H1 (cell line): ENCODE results near the gene SPATA21. TPM values are rescaled to one million over a fixed set of nuclear protein-coding genes. Genes with fewer than 3 reads are reported as not detected.

Experiments
- CTCF ChIA-PET: fragments of 300-600 bp; sonication (Branson Sonifier 250); formaldehyde crosslinking; loops from one replicate; lab custom pipeline; 2021; ENCODE audit not compliant: partially characterized antibody; lab: Charles Lee
- POLR2A ChIA-PET: fragments of 300-600 bp; sonication (Branson Sonifier 250); formaldehyde crosslinking; loops from one replicate; lab custom pipeline; 2021; ENCODE audit warnings: inconsistent platforms; ENCODE audit not compliant: partially characterized antibody; lab: Charles Lee
- DNase-seq, 2 experiments: peaks; one replicate each; pipeline versions ENCODE4 v3.0.0 to v3.0.0-alpha.2; 2010 to 2022; ENCODE audit warnings: low spot score in 2 of 2, low read depth in 1 of 2, mixed read lengths in 1 of 2
- FAIRE-seq: peaks from 2 replicates; lab custom pipeline; 2011; peaks lifted over from hg19 to GRCh38; lab: Jason Lieb, UNC
- H2AFZ ChIP-seq: 2 replicates; pipeline ENCODE4 v1.8.1; 2012; ENCODE audit warnings: low read length, inconsistent platforms
- H2AK5ac ChIP-seq: 2 replicates; pipeline ENCODE4 v1.6.1; 2013; ENCODE audit warnings: low read depth, low read length
- H2BK120ac ChIP-seq: replicated peaks from 2 replicates; pipeline ENCODE3; 2013; ENCODE audit warnings: low read depth, low read length, inconsistent platforms
- H2BK12ac ChIP-seq: 2 replicates; pipeline ENCODE4 v1.6.1; 2013; ENCODE audit warnings: low read depth, low read length
- H2BK15ac ChIP-seq: 2 replicates; pipeline ENCODE4 v1.6.1; 2013; ENCODE audit warnings: low read length
- H2BK20ac ChIP-seq: 2 replicates; pipeline ENCODE4 v1.6.1; 2013; ENCODE audit warnings: low read length
- H2BK5ac ChIP-seq: 2 replicates; pipeline ENCODE4 v1.6.1; 2013; ENCODE audit warnings: low read depth, low read length
- H3K14ac ChIP-seq: 2 replicates; pipeline ENCODE4 v1.6.1; 2013; ENCODE audit warnings: inconsistent platforms; ENCODE audit not compliant: insufficient read length
- H3K18ac ChIP-seq: 2 replicates; pipeline ENCODE4 v1.6.1; 2013; ENCODE audit warnings: low read length; ENCODE audit errors: extremely low read depth
- H3K23ac ChIP-seq: 2 replicates; pipeline ENCODE4 v1.6.1; 2013; ENCODE audit warnings: inconsistent platforms; ENCODE audit not compliant: insufficient read length
- H3K23me2 ChIP-seq: 2 replicates; pipeline ENCODE4 v1.6.1; 2013; ENCODE audit warnings: low read depth, low read length
- H3K27ac ChIP-seq: 2 replicates; pipeline ENCODE4 v1.6.1; 2011; ENCODE audit warnings: low read depth, low read length, inconsistent platforms
- H3K27me3 ChIP-seq, 4 experiments: replicated peaks in 1 of 4; 1 replicate in 1 of 4; 2 replicates in 3 of 4; pipeline versions ENCODE4 v1.6.1 to v1.8.1; 2011 to 2013; ENCODE audit warnings: low read length in 3 of 4, mild to moderate bottlenecking in 3 of 4, inconsistent platforms in 2 of 4, mixed read lengths in 2 of 4, moderate library complexity in 1 of 4; ENCODE audit not compliant: control insufficient read depth in 3 of 4, insufficient read depth in 3 of 4; ENCODE audit errors: extremely low read depth in 1 of 4
- H3K36me3 ChIP-seq, 4 experiments: 2 replicates each; pipeline versions ENCODE4 v1.6.1 to v1.8.1; 2011 to 2013; ENCODE audit warnings: mild to moderate bottlenecking in 4 of 4, low read length in 3 of 4, moderate library complexity in 2 of 4, control low read depth in 1 of 4, inconsistent platforms in 1 of 4; ENCODE audit not compliant: insufficient read depth in 4 of 4, control insufficient read depth in 2 of 4
- H3K4ac ChIP-seq: replicated peaks from 2 replicates; pipeline ENCODE3; 2013; ENCODE audit warnings: low read length, low read depth, mixed read lengths, inconsistent platforms; ENCODE audit not compliant: insufficient read length
- H3K4me1 ChIP-seq, 4 experiments: replicated peaks in 1 of 4; 1 replicate in 1 of 4; 2 replicates in 3 of 4; pipeline versions ENCODE4 v1.6.1 to v1.8.1; 2011 to 2013; ENCODE audit warnings: low read length in 3 of 4, inconsistent platforms in 2 of 4, mixed read lengths in 1 of 4; ENCODE audit not compliant: insufficient read depth in 4 of 4, control insufficient read depth in 3 of 4
- H3K4me2 ChIP-seq, 2 experiments: 2 replicates each; pipeline versions ENCODE4 v1.6.1 to v1.8.1; 2011 to 2013; ENCODE audit warnings: low read depth in 2 of 2, low read length in 2 of 2, control low read depth in 1 of 2, inconsistent platforms in 1 of 2, mild to moderate bottlenecking in 1 of 2; ENCODE audit not compliant: insufficient read depth in 1 of 2
- H3K4me3 ChIP-seq, 4 experiments: fragments of 200-600, 300-600 bp in 1 of 4; sonication (generic), shearing (Covaris generic), sonication (Bioruptor Twin) in 1 of 4; 2 replicates each; pipeline versions ENCODE4 v1.5.1 to v1.8.1; 2011 to 2016; ENCODE audit warnings: low read length in 4 of 4, low read depth in 3 of 4, control low read depth in 2 of 4, inconsistent platforms in 2 of 4, mild to moderate bottlenecking in 2 of 4, mixed read lengths in 1 of 4, moderate library complexity in 1 of 4; ENCODE audit not compliant: insufficient read depth in 2 of 4; ENCODE audit errors: extremely low read depth in 1 of 4
- H3K56ac ChIP-seq: replicated peaks from 2 replicates; pipeline ENCODE3; 2013; ENCODE audit warnings: low read depth, mild to moderate bottlenecking, mixed read lengths, low read length, inconsistent platforms; ENCODE audit not compliant: insufficient read length
- H3K79me1 ChIP-seq: 2 replicates; pipeline ENCODE4 v1.6.1; 2013; ENCODE audit warnings: low read depth, low read length, control low read depth
- H3K79me2 ChIP-seq, 2 experiments: 2 replicates each; pipeline versions ENCODE4 v1.6.1 to v1.8.1; 2012 to 2013; ENCODE audit warnings: low read length in 2 of 2, mild to moderate bottlenecking in 2 of 2, inconsistent platforms in 1 of 2; ENCODE audit not compliant: insufficient read depth in 2 of 2, control insufficient read depth in 1 of 2
- H3K9ac ChIP-seq, 4 experiments: replicated peaks in 1 of 4; 1 replicate in 1 of 4; 2 replicates in 3 of 4; pipeline versions ENCODE4 v1.6.1 to v1.8.1; 2011 to 2013; ENCODE audit warnings: low read depth in 3 of 4, low read length in 3 of 4, control low read depth in 2 of 4, mild to moderate bottlenecking in 2 of 4, moderate library complexity in 2 of 4, inconsistent platforms in 1 of 4; ENCODE audit errors: extremely low read depth in 1 of 4
- H3K9me3 ChIP-seq, 2 experiments: 2 replicates each; pipeline versions ENCODE4 v1.6.1 to v1.8.1; 2012 to 2013; ENCODE audit warnings: mild to moderate bottlenecking in 2 of 2, moderate library complexity in 2 of 2, control low read depth in 1 of 2, inconsistent platforms in 1 of 2, low read depth in 1 of 2, low read length in 1 of 2, mixed read lengths in 1 of 2; ENCODE audit not compliant: insufficient read depth in 2 of 2
- H4K20me1 ChIP-seq, 2 experiments: replicated peaks in 1 of 2; 2 replicates each; pipeline versions ENCODE3 to v1.8.1; 2011 to 2013; ENCODE audit warnings: inconsistent platforms in 2 of 2, low read length in 2 of 2, mild to moderate bottlenecking in 1 of 2; ENCODE audit not compliant: insufficient read depth in 2 of 2, control insufficient read depth in 1 of 2
- H4K5ac ChIP-seq: 2 replicates; pipeline ENCODE4 v1.6.1; 2013; ENCODE audit warnings: low read length, low read depth, mixed read lengths, inconsistent platforms; ENCODE audit not compliant: insufficient read length
- H4K8ac ChIP-seq: 2 replicates; pipeline ENCODE4 v1.8.0; 2013; ENCODE audit warnings: mild to moderate bottlenecking, moderate library complexity, low read length, inconsistent platforms; ENCODE audit not compliant: insufficient read depth; ENCODE audit errors: extremely low read depth
- H4K91ac ChIP-seq: replicated peaks from 2 replicates; pipeline ENCODE3; 2013; ENCODE audit warnings: low read length, mixed read lengths, inconsistent platforms; ENCODE audit not compliant: insufficient read length
- CHD1 ChIP-seq: IDR thresholded peaks from 2 replicates; pipeline ENCODE4 v1.6.1; 2012; ENCODE audit warnings: low read depth, low read length, improper control_type of control experiment
- KDM5A ChIP-seq: fragments of 200-600 bp; IDR thresholded peaks from 2 replicates; pipeline ENCODE4 v1.7.1; 2012; ENCODE audit warnings: mild to moderate bottlenecking, low read length, inconsistent platforms, mixed read lengths
- SAP30 ChIP-seq: fragments of 300-600 bp; sonication (generic); IDR thresholded peaks from 2 replicates; pipeline ENCODE4 v1.7.1; 2012; ENCODE audit warnings: low read length, moderate library complexity, mild to moderate bottlenecking, inconsistent platforms; ENCODE audit not compliant: insufficient read depth, insufficient replicate concordance
- WGBS, 2 experiments: shearing (Covaris generic) in 1 of 2; methylation state at CpG; one replicate each; pipeline versions ENCODE4 v1.1.6 to v1.1.7; 2013 to 2015; ENCODE audit warnings: low lambda C conversion rate in 2 of 2, mixed read lengths in 2 of 2, inconsistent platforms in 1 of 2, low coverage in 1 of 2, missing lambda C conversion rate in 1 of 2; ENCODE audit not compliant: insufficient replicate concordance in 2 of 2, insufficient coverage in 1 of 2, insufficient read length in 1 of 2; ENCODE audit errors: extremely low coverage in 1 of 2, missing lambda C conversion rate in 1 of 2; 5-methylcytosine and 5-hydroxymethylcytosine counted together
- polyA plus RNA-seq, 7 experiments: library from polyadenylated mRNA; depleted of rRNA in 3 of 7; stranded (reverse) in 5 of 7; unstranded in 2 of 7; fragments of >200 nt in 5 of 7; fragments of 200-250 nt in 2 of 7; gene quantifications; 1 replicate in 5 of 7; 2 replicates in 1 of 7; 4 replicates in 1 of 7; pipeline versions ENCODE4 v1.2.1 to v1.2.3, GENCODE V29; 2011 to 2013; ENCODE audit warnings: missing spikeins in 2 of 7, mixed read lengths in 2 of 7
- total RNA-seq: library from RNA; stranded (reverse); fragmentation: NEBNext Ultra II Directional; extraction: Animal tissue kit (Norgen Biotek cat#: 25700); gene quantifications from 2 replicates; pipeline ENCODE4 v1.2.1, GENCODE V29; 2021

SPATA21 gene
- total and polyA plus RNA-seq, 2 of the 8 experiments (the other 6 are each of a cell fraction or from before 2014, with no cell fraction given), result not detected

DNA sequence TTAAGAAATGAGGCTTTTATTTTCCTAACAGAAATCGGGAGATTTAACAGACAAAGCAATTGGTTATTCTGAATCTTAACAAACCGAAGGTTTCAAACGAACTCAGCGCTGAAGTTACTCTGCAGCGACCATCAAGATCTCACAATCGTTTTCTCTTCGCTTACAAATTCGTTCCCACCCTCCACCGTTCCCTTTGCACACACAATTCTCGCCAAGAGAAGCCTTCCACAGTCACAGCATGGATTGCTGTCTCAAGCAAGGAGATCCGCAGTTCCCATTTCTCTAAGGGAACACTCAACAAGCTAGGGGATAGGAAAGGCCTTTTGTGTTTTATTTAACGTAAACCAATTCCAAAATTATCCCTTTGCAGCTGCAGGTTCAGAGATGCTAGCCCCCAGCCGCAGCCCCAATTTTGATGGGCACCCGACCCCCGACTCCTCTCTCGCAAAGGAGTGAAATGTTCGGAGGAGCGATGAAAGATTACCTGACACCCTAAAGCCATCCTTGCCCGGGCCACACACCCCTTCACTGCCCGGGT, 85.7 kb downstream of the SPATA21 start:
- POLR2A ChIA-PET, result interaction anchor here (0.6 to 5.4 kb wide), 15 partner anchors 8 to 187 kb away, joined by 3 to 32 read pairs (median 4); partner anchors contain the start of gene SZRD1

More for the DNA sequence above, 85.7 kb downstream of the SPATA21 start:
- no peaks in the 10 kb centered on the region for H3K9me3 ChIP-seq
- peaks cover 2 to 4% (median 3%) of the 10 kb centered on the region in 4 experiments; a peak in 3 of 7 replicates for H3K4me1 ChIP-seq
- peak overlapping the region; percentile 50; the same call in 1 of the 2 replicates for H2BK12ac ChIP-seq
- peak overlapping the region; percentile 74 to 92 (median 82) for H3K4me3 ChIP-seq
- no peak overlapping the region for H3K23ac ChIP-seq
- WGBS, 2 experiments, result 3% methylated on average over 20 of the region's 20 CpGs; no CpG with 5 or more reads in 1 of the 2 experiments
- H3K79me1 ChIP-seq, result peaks cover 2% of the 10 kb centered on the region
- no peak overlapping the region for H4K8ac ChIP-seq
- H2AFZ ChIP-seq, result 0 out of 2 replicates have a peak overlapping the region, but pooled peaks have one; percentile 28
- H4K5ac ChIP-seq, result peak overlapping the region; percentile 97
- DNase-seq, result no peak
- H2BK20ac ChIP-seq, result no peak overlapping the region
- H3K79me2 ChIP-seq, result peaks cover 4 to 48% of the 10 kb centered on the region in 2 experiments; a peak in 3 of 4 replicates
- peak overlapping the region; percentile 81 to 94 (median 86) for H3K9ac ChIP-seq
- no peaks in the 10 kb centered on the region; a peak in 1 of 7 replicates for H3K27me3 ChIP-seq
- H3K23me2 ChIP-seq, result peaks cover 6% of the 10 kb centered on the region
- peak overlapping the region; percentile 85; the same call in 1 of the 2 replicates for H2BK5ac ChIP-seq
- TF ChIP-seq CHD1, result no peak
- TF ChIP-seq KDM5A, result no peak
- TF ChIP-seq SAP30, result peak; percentile 68
- H3K36me3 ChIP-seq, result no peaks in the 10 kb centered on the region
- CTCF ChIA-PET, result interaction anchor here (0.9 to 4.2 kb wide), 5 partner anchors 13 to 269 kb away, joined by 3 to 44 read pairs (median 5); no protein-coding TSS in a partner anchor
- peak overlapping the region; percentile 87 for H3K18ac ChIP-seq
- H4K20me1 ChIP-seq, result peaks cover 0 to 2% of the 10 kb centered on the region in 2 experiments
- no peak overlapping the region for H3K56ac ChIP-seq
- H2AK5ac ChIP-seq, result no peak overlapping the region
- no peak overlapping the region for H2BK15ac ChIP-seq
- peak overlapping the region; percentile 87 to 99 for H3K4me2 ChIP-seq
- peak overlapping the region; percentile 36 for H4K91ac ChIP-seq
- peak overlapping the region; percentile 79; the same call in 1 of the 2 replicates for H3K27ac ChIP-seq
- FAIRE-seq, result no peak
- H3K14ac ChIP-seq, result no peak overlapping the region
- no peak overlapping the region for H2BK120ac ChIP-seq
- peak overlapping the region; percentile 49 for H3K4ac ChIP-seq
